DOHH2 (cell line): ENCODE data around the gene PON2.

Source experiments
- CTCF ChIP-seq: fragments of 200-600 bp; sonication (generic); IDR thresholded peaks from one replicate; pipeline ENCODE4 v1.5.1; 2014; ENCODE audit warnings: antibody characterized with exemption, mild to moderate bottlenecking, low read depth, low read length; ENCODE audit not compliant: poor library complexity, severe bottlenecking
- EZH2phosphoT487 ChIP-seq: fragments of 200-600 bp; sonication (generic); IDR thresholded peaks from 2 replicates; pipeline ENCODE4 v1.6.1; 2017; ENCODE audit warnings: borderline replicate concordance, mild to moderate bottlenecking, antibody characterized with exemption, low read length, moderate library complexity, mixed read lengths

DNA sequence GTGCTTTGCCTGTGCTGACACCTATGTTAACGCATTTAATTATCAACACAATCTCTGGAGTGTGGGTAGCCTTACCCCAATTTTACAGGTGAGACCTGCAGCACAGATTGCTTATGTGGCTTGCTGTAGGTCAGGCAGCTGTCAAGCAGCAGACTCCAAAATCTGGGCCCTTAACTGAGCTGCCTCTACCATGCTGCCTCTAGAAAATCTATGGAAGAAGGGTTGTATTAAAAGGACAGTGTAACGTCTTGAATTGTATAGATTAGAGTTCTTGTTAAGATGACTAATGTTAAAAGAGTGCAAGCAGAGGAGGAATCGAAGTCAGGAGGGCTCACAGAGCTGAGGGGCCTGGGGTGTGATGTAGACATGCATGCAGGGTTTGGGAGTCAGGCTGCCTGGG lies 37.4 kb downstream of the PON2 start:
- TF ChIP-seq CTCF (no peak), EZH2phosphoT487 (no peak)
